Measurements from ENCODE around the gene A4GALT.

DNA sequence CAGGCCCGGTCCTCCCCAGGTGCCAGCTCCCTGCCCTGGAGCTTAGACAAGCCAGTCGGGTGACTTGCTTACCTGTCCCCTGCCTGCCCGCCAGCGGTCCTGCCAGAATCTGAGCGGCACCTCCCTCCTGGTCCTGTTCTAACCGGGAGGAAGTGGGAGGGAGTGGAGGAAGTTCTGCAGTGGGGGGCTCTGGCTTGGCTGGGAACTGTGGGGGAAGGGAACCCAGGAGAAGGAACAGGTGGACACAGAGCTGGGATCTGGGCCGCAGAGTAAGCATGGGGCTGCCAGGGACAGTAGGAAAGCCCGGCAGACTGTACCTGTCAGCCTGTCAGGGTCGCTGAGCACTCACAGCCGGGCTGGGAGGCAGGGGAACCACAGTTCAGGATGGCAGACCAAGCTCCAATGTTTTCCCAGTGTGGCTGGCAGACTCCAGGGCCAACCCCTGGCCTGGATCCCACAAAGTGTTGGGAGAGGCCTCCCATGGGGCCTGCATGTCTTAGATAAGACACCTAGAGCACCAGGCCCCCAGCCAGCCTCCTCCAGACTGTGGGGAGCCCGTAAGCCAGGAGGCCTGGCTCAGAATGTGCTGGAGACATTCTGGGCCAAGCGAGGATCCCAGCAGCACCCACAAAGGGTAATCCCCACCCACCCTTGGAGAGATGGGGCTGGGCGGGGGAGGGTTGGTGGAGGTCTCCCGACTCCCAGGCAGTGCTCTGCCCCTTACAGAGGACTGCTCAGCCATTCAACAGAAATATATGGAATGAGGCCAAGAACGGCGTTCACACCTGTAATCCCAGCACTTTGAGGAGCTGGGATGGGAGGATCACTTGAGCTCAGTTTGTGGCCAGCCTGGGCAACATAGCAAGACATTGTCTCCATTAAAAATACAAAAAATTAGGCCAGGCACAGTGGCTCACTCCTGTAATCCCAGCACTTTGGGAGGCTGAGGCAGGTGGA is 73.8 kb downstream of the A4GALT start:
- TF ChIP-seq, protein P1, sequence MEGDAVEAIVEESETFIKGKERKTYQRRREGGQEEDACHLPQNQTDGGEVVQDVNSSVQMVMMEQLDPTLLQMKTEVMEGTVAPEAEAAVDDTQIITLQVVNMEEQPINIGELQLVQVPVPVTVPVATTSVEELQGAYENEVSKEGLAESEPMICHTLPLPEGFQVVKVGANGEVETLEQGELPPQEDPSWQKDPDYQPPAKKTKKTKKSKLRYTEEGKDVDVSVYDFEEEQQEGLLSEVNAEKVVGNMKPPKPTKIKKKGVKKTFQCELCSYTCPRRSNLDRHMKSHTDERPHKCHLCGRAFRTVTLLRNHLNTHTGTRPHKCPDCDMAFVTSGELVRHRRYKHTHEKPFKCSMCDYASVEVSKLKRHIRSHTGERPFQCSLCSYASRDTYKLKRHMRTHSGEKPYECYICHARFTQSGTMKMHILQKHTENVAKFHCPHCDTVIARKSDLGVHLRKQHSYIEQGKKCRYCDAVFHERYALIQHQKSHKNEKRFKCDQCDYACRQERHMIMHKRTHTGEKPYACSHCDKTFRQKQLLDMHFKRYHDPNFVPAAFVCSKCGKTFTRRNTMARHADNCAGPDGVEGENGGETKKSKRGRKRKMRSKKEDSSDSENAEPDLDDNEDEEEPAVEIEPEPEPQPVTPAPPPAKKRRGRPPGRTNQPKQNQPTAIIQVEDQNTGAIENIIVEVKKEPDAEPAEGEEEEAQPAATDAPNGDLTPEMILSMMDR (IDR thresholded peaks at IDR 0.05; ENCODE audit: low read length): no peak
- no peak for TF ChIP-seq EZH2 (IDR thresholded peaks at IDR 0.05; ENCODE audit: borderline replicate concordance, low read length)
